HG02678 (cell line): ENCODE data around the gene PTPRN2.
"Not testable (repeated sequence)": the region's sequence is repeated elsewhere in the genome, so short reads cannot be mapped to it uniquely, and the experiment has no call there.

Source experiments
- ATAC-seq: cut with Tn5 transposase; IDR thresholded peaks from one replicate; pipeline ENCODE4 v1.9.1; 2021; ENCODE audit warnings: mild to moderate bottlenecking, moderate library complexity; ENCODE audit not compliant: unreplicated experiment

The PTPRN2 gene

GRCh38 chr7:158536871-158537515 lies 50.6 kb downstream of the PTPRN2 start:
- no peak for ATAC-seq

DNA sequence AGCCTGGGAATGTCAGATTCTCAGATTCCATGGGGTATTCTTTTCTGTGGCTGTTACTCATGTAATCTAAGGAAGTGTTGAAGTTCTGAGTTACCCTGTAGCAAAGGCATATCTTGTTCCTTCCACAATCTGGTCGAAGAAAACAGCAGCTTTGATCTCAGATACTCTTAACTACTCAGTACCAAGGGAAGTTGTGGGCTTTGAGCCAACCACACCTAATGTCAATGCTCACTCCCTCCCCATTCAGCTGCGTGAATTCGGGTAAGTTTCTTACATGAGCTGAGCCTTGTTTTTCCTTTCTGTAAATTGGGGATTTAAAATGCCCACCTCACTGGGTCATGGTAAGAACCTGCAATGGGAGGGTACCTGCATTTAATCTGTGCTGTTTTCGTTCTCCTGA lies 52.5 kb downstream of the PTPRN2 start:
- no peak for ATAC-seq

GRCh38 chr7:158534598-158534997 lies 53.0 kb downstream of the PTPRN2 start:
- ATAC-seq = no peak

- ATAC-seq = not testable (repeated sequence)
Measured at GRCh38 chr7:158534134-158534515, 53.5 kb downstream of the PTPRN2 start.

DNA sequence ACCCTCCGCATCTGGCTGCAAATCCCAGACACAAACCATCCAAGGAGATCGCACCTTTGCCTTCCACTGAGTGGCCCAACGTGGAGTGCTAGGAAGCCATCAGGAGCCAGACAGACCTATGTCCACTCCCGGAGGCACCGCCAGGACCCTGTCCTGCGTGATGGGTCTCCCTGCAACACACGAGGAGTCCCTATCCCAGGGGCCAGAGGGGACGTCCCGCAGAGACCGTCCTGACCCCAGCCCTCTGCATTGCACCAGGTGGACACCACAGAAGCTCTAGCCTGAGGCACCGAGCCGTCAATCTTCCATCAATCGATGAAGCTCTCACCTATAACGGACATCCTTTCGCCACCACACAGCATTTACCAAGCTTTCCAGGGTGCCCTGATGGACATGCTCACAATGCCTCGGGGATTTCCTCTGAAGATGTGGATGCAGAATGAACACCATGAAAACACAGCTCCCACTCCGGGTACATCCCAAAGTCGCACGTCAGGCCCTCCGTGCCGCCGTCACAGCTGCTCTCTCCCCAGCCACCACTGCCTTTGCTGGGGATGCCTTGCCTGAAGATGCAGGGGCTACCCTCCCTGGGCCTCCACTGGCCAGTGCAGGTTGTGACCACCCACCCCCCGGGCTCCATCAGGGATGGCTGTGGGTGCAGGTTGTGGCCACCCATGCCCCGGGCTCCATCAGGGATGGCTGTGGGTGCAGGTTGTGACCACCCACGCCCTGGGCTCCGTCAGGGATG lies 54.1 kb downstream of the PTPRN2 start:
- no peak for ATAC-seq

- no peak for ATAC-seq
Measured at GRCh38 chr7:158532093-158532627, 55.5 kb downstream of the PTPRN2 start.

DNA sequence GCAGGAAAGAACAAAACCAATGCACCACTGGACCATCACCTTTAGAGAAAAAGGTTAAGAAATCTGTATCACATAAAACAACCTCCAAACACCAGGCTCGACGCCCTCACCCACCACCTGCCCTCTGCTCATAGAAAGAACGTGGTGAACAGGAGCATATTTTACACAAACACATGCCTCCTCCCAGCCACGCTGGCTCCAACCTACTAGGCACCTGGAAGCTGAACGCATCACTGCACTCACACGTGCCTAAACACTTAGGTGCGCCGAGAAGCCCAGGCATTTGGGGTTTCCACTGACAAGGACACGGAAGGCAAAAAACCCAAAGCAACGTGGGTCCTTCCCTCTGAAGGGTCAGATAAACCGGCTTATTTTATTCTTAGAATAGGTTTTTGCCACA lies 56.0 kb downstream of the PTPRN2 start:
- no peak for ATAC-seq

GRCh38 chr7:158530800-158531609 lies 56.6 kb downstream of the PTPRN2 start:
- ATAC-seq = no peak

DNA sequence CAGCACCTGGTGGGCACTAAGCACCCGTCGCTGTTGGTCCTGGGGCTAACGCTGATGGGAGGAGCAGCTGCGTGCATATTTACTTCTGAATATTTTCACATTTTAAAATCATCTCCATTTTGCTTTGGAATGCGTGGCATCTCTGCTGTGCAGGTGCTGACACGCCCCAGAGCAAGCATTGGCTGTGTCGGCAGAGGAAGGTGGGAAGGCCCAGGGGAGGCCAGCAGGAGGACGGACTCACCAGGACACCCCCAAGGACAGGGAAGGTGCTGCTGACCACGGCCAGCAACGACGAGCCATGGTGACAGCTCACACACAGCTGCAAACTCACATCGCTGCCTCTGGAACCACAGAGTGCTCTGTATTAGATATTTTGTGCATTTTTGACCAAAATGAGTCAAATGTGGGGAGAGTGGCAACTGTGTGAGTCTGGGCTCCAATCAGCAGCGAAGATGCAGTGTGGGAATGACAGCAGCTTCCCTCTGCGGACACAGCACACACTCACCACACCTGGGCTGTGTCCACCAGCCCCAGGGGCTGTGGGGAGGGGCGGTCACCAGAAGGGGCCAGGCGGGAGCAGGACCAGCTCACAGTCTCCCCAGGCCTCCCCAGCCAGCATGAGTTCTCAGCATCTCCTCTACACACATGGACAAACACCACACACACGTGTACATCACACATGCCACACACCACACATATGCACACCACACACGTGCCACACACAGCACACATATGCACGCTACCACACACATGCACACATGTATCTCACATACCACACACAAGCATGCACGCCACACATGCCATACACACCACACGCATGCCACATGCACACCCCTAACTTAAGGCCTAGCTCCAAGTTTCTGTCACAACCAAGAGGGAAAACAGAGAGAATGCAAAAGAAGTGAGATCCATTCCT lies 58.2 kb downstream of the PTPRN2 start:
- ATAC-seq = no peak

- ATAC-seq = no peak
Measured at GRCh38 chr7:158527915-158528502, 59.6 kb downstream of the PTPRN2 start.

DNA sequence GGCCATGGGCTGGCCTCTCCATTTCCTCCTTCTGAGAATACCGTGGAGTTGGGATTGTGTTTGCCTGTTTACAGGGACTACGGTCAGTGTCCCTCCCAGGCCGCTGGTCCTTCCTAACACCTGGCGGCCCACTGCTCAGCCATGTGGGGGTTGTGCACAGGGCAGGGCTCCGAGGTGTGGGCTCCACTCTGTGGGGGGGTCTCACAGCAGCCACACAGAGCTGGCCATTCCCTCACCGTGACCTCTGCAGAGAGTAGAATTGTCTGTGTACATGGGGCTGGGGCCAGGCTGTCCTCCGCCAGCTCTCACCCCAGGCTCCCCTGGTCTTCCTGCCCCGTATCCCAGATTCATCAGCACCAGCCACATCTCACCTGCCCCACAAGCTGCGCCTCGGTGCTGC lies 60.1 kb downstream of the PTPRN2 start:
- no peak for ATAC-seq

DNA sequence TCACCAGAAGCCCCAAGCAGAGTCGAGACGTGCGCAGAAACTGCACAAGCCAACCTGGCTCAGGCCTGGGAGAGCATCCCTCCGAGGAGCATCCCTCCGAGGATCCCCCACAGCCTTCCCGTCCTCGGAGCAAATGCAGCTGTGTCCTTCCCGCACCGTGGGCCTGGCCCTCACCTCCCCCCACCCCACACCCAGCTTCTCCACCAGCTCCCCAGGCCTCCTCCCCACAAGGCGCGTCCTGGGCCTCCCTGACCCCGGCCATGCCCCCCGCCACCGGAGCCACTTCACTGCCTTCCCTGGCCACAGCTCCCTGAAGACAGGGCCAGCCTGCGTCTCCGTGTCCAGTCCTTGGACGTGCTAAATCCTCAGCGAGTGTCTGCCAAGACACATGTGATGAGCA lies 60.6 kb downstream of the PTPRN2 start:
- no peak for ATAC-seq

- ATAC-seq = no peak
Measured at GRCh38 chr7:158526531-158526930, 61.1 kb downstream of the PTPRN2 start.

- no peak for ATAC-seq
Measured at GRCh38 chr7:158525648-158526484, 61.8 kb downstream of the PTPRN2 start.

GRCh38 chr7:158524749-158525635 lies 62.6 kb downstream of the PTPRN2 start:
- no peak for ATAC-seq

DNA sequence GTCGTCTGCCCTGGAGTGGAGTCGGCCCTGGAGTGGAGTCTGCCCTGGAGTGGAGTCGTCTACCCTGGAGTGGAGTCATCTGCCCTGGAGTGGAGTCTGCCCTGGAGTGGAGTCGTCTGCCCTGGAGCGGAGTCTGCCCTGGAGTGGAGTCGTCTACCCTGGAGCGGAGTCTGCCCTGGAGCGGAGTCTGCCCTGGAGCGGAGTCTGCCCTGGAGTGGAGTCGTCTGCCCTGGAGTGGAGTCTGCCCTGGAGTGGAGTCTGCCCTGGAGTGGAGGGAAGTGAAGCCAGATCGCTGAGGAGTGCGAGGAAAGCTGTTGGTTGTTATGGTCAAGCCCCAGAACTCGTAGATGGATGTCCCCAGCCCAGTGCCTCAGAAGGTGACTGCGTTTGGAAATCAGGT lies 63.3 kb downstream of the PTPRN2 start:
- not testable (repeated sequence) for ATAC-seq

DNA sequence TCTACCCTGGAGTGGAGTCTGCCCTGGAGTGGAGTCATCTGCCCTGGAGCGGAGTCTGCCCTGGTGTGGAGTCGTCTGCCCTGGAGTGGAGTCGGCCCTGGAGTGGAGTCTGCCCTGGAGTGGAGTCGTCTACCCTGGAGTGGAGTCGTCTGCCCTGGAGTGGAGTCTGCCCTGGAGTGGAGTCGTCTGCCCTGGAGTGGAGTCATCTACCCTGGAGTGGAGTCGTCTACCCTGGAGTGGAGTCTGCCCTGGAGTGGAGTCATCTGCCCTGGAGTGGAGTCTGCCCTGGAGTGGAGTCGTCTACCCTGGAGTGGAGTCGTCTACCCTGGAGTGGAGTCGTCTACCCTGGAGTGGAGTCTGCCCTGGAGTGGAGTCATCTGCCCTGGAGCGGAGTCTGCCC lies 63.7 kb downstream of the PTPRN2 start:
- not testable (repeated sequence) for ATAC-seq

- ATAC-seq = not testable (repeated sequence)
Measured at GRCh38 chr7:158523165-158523856, 64.3 kb downstream of the PTPRN2 start.
